Stimulated activated CD8-positive, alpha-beta memory T cell treated with anti-CD3 and anti-CD28 coated beads, Interleukin-12 subunit alpha, Interleukin-12 subunit beta, amount 100 ng/mL, for 24 hours (primary cell): ENCODE data around the gene FAM78B.

Experiments used
- DNase-seq: peaks from one replicate; pipeline ENCODE4 v3.0.0-alpha.2; 2020; ENCODE audit errors: extremely low read depth

Gene FAM78B, protein sequence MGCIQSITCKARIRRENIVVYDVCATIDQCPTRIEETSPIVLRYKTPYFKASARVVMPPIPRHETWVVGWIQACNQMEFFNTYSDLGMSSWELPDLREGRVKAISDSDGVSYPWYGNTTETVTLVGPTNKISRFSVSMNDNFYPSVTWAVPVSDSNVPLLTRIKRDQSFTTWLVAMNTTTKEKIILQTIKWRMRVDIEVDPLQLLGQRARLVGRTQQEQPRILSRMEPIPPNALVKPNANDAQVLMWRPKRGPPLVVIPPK

DNA sequence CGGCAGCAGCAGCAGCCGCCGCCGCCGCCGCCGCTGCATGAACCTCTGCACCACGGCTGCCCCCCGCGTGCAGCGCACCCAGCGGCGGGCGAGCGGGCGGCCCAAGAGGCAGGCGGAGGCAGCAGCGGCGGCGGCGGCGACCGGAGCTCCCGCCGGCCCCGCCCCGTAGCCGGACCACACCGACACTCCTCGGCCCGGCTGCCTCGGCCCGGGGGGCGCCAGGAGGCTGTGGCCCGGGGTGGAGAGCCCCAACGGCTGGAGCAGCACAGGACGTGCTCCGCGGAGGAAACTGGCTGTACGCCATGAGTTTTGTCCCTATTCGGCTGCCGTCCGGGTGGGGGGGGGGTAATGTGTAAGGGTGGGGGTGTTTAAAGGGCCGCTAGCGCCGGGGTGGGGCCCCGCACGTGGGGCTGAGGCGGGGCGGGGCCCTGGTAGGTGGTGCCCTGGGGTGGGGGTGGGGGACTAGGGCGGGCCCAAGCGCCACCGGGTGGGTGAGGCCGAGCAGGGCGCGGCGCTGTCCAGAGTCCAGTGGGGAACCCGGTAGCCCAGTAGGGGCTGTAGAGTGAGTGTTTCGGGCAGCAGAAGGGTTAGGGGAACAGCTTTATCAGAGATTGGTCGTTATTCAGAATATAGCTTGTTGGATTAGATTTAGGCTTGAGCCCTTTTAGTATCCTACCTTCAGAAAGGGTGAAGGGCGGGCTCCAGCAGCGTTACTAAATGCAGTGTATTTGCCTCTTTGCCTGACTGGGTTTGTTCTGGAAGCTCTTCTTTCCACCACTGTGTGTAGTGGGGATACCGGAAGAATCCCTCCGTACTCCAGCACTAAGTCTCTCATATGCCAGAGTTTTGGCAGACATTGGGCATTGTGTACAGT, at the start of gene FAM78B:
FAM78B (minus strand) TSS at position 304 of the 874 bp plus-strand sequence. CDS start 753 bp downstream, outside the sequence.
- peak; percentile 35 for DNase-seq

DNA sequence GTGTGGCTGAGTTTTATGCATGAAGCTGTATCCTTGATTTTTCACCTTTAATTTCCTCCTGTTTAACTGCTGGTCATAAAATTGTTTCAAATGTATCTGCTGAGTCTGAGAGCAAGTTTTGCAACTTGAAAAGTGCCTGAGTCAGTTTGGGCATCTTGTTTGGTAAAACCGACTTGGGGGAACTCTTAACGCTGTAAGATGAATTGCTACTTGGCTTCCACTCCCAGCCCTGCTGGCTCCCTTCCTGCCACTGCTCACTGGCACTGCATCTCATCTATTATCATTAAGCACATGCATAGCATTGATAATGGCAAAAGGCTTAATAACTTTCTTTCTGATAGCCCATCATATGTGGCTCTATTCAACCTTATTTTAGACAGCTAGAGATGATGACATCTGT, 35.7 kb upstream of the FAM78B start:
- DNase-seq: no peak

DNA sequence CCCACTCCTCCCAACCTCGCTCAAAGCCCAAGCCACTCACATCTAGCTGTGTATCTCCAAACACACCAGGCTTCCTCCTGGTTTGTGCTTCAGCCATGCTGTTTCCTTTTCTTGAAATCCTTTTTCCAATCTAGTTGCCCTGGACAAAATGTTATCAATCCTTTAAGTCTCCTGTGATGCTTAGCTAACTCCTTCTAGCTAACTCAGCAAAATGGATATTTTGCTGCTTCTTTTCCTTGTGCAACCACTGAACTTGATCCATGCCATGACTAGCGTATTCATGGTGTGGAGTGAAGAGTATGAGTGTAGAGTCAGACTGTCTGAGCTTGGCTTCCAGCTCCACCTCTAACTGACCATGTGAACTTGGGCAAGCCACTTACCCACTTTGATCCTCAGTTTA, 33.9 kb upstream of the FAM78B start:
- no peak for DNase-seq

DNA sequence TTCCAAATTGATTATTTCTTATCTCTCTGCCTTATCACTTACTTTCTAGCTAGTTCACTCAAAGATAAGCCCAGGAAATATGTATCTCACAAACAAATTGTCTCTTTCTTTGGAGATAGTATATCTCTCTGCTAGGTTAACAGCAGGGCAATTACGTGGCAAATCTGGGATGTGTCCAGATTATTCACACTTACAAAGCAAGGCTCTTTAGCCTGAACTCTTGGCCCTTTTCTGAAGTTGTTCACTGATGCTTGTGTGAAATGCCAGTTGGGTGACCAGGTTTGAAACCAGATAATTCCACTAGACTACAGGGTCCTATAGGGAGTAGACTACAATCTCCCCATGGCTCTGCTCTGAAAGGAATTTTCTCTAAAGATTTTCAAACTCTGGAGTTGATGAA, 30.8 kb upstream of the FAM78B start:
- no peak for DNase-seq

DNA sequence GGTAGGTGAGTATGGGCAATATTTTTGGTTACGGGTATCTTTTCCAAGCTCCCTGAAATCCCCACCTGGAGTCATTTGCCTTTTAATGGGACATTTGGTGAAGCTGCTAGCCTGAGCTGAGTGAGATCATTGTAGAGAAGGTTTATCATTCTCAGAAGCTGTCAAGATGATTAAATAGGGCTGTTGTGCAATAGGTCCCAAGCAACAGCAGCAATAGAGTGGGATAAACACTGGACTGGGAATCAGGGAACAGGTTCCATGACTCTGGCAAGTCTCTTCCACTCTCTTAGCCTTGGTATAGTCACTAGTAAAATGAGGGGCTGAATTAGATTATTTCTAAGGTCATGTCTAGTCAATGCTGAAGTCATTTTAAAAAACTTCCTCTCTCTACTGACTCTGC, 30.3 kb upstream of the FAM78B start:
- no peak for DNase-seq

DNA sequence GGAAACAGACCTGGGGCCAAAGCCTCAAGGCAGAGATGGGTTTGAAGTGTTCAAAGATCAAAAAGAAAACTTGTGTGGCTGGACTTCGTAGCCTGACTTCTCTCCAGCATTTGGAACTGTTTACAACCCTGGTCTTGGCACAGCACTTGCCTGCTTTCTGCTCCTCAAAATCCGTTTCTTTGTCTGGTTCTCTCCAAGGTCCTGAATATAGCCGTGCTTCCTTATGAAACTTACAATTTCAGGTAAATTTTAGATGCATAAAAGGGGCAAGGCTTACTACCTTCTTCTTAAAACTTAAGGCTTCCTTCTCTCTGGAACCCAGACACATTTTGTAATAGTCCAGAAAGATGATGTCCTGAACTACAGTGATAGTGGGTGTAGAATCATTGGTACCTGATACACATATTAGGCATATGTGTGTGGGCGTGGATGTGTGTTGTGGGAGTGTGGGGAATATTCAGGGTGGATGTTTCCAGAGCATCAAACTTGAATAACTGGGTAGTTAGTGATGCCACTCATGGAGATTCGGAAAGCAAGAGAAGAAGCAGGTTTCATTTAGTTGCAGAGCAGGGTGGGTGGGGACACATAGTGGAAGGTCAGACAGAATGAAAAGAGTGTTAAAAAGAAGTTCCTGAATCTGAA, 26.4 kb upstream of the FAM78B start:
- DNase-seq: no peak

DNA sequence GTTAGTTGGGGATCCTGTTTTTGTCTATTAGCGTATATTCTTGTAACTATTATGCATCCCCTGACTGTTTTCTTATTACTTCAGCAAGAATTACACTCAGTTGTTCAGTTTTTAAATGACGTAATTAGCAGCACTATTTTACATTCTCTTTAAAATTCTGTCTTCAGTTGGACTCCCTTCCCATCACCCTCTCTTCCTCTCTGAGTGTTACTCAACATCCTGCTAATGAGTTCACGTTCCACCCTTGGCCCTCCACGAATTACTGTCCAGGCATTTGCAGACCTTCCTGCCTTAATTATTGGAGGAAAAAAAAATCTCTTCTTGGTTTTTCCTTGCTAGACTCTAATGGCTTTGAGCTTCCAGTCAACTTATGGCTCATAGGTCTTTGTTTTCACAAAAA, 23.6 kb upstream of the FAM78B start:
- DNase-seq: no peak

DNA sequence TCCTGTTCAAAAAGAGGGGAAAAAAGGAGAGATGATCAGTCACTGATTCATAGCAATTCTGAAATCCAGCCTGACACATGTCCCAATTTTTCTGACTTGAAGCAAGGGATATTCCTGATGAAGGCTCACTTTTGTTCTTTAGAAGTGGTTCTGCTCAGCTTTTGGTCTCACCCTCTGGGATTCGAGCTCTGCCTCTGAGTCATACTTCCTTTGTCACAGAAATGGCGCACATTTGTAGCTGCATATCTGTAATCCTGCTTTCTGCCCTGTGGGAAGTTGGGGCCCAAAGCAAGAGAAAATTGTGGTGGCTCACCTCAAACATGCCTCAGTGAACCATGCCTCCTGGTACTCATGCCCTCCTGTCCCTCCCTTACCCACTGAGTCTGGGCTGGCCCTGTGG, 22.3 kb upstream of the FAM78B start:
- no peak for DNase-seq

DNA sequence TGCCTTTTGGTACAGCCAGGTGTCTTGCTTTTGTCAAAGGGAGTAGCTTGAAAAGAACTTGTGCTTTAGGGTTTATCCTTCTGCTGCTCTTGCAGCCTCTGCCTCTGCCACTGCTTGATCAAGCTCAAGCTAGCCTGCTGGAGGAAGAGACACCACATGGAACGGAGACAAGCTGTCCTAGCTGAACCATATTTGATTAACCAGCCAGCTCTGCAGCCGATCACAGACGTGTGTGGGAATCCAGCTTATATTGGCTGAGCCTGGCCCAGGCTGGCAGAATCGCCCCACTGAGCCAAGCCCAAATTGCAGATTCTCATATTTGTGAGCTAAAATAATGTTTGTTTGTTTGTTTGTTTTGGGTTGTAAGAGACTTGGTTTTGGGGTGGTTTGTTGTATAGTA, 18.7 kb upstream of the FAM78B start:
- DNase-seq: no peak

DNA sequence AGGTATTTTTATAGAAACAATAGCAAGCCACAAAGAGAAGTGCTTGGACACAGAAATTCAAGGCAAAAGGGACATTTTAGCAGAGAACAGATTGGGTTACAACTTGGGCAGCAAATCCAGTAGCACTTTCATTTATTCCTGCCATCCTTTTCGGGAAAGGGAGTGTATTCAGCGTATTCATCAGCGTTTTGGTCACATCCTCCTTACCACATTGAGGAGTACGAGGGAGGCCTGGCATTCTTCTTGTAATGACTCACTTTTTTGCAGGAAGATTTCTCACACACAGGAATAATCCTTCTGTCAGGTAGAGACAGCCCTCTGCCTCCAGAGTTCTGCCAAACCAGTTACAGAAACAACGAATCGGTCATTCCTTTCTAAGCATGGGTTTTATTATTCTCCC, 18.1 kb upstream of the FAM78B start:
- DNase-seq: no peak

DNA sequence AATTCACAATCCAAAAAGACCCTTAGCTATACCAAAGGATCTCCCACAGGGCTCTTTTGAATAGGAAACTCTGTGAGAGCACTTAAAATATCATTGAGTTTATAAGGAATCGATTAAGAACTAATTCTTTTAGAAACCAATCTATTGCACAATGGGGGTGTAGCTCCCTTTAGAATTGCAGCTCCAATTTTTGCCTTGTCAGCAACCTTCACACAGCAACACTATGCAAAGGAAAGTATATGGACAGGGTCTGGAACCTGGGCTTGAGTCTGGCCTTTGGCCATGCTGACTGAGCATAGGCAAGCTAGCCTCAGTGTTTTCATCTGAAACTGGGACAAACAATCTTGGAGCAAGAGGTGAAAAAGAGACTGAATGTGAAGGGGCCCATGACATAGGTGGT, 17.2 kb upstream of the FAM78B start:
- DNase-seq: no peak

DNA sequence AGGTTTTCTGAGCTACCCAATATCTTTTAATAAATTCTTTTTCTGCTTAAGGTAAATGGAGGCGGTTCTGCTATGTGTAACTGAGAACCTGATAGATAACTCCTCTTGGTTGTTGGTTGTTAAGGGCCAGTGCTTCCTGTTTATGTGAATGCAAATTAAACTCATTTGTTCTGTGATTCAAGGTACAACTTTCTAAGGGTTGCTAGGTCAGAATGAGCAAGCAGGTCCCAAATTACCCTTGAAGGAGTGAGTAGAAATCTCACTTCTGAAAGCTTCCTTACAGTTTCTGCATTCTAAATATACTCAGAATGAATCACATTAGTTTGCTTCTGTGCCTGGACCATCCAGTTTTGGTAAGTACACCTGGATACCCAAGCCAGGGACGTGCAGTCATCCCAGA, 15.5 kb upstream of the FAM78B start:
- DNase-seq: no peak

DNA sequence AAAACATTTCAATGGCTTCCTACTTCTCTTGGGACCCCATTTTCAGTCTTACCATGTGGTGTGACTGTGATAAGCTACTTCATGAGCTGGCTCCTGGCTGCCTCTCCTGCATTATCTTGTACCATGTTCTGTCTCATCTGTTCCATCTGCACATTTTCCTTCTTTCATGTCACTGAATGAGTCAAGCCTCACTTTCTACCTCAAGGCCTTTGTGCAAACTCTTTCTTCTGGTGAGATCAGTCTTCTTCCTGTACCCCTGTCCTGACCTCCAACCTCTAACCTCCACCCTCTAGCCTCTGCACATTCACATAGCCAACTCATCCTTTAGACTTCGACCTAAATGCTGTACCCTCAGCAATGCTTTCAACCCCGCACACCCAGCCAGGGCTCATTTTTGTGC, 9.6 kb upstream of the FAM78B start:
- no peak for DNase-seq

DNA sequence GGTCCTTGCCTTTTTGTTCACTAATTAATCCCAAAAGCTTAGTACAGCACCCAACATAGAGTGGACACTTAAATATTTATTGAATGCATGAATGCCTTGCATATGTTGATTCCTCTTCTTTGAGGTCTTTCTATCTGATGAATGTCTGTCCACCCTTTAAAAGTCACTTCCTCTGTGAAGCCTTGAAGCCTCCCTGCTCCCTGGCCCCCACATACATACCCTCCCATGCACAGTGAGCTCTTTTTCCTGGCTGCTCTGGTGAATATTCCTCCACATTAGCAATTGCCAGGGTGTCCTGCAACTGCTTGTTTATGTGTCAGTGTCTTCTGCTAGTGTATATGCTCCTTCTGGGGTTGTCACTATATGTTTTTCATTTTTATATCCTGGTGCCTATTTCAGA, 8.2 kb upstream of the FAM78B start:
- no peak for DNase-seq

DNA sequence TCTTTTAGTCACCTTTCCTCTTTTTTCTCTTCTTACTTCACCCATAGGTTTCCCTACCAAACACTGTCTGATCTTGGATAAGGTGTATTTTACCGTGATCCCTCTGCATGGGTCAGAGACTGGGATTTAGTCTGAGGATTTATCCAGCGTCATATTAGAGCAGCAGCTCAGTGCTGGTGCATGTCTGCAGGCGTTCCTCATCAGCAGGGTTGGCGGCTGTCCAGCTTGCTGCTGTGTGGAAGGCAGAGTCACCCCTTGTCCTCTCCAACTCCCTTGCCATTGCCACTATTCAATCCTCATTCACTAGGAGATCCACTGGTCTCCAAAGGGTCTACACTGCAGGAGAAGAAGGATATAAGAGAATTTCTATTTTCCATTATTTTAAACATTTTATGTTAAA, 7.3 kb upstream of the FAM78B start:
- DNase-seq: no peak

DNA sequence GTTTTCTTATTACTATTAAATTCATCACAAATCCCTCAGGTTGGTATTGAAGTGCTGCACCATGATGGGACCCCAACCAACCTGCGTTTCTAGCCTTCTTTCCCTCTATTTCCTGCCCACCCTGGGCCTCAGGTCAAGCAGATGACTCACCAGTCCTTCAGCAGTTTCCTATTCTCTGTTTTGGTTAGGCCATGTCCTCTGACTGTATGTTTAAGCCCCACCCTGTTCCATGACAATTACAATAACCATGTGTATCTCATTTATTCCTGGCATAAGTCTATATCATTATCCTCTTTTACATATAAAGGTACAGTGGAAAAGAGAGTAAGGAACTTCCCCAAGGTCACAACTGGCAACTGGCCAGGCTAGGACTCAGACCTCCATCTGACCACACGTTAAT, 5.3 kb upstream of the FAM78B start:
- no peak for DNase-seq

DNA sequence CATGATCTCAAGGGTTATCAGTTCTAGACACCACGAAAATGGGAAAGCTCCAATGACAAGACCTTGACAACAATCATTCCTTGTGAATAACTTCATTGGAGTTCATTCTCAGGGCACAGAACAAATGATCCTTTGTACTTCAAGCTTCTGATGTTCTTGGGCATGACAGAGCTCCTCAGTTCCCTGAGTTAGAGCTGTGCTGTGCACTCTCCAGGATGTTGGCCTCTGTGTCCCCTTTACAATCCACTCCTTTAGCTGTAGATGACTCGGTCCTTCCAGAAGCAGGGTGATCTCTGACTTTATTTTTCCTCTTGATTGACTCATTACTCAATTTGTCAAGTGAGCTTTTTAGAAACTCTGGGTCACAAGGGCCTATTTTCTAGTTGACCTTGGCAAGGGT, 3.9 kb upstream of the FAM78B start:
- DNase-seq: no peak

DNA sequence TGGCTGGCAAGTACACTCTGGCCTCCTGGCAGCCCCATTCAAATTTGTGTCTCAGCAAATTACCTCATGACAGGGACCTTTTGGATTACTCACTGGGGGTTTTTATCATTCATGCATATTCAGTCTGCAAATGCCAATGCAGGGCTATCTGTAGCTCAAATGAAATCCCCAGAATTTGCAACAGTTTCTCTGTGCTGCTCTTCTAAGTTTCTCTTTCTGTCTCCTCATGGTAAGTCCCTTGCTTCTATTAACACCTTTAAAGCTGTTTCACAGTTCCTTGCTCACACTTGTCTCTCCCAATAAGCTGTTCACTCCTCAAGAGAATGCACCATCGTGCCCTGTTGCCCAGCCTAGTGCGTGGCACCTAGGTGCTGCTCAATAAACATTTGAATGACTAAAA, 3.3 kb upstream of the FAM78B start:
- no peak for DNase-seq

DNA sequence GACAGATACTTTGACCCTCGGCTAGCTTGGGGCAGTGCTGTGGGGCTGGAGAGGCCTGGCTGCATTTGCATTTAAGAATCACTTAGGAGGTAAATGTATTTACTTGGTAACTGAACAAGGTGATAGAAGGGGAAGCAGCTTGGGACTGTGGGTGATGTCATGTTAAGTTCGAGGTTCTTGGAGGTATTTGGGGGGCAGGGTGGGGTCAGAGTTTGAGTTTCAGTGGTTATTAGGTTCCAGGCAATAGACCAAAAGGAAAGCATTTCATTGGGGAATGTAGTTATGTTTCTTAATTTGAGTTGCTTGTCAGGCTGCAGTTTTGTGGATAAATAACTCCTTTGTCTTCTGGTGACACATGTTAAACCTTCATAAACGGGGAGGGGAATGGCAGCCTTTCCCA, 2.4 kb upstream of the FAM78B start:
- no peak for DNase-seq

DNA sequence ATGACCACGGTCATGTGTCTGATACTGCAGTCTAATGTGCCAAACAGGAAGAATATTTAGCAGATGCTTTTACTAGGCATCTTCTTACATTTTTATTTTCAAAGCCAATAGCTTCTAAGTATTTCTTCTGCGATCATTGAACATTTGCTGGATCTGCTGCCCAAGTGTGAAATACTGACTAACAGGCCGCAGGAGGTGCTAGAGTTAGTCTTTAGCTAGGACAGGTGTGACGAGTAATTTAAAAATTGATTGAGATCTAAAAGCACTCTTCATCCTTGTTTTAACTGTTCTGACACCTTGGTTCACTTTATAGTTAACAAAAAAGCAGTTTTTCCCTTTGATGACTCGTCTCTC, 748 bp upstream of the FAM78B start:
- DNase-seq: no peak

DNA sequence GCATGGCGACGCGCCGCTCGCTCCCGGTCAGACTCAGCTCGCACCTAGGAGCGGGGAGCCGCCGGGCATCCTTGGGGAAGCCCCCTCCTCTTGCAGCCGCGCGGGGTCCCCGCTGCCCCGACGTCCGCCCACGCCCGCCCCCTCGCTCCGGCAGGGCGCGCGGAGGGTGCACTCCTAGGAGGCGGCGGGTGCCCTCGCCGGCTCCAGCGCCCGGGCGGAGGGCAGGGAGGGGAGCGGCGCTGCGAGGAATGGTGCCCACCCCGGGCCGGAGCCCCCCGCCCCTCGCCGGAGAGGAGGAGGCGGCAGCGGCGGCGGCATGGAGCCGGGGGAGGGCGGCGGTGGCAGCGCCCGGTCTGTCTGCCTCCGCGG, 488 bp downstream of the FAM78B start:
- DNase-seq: no peak

DNA sequence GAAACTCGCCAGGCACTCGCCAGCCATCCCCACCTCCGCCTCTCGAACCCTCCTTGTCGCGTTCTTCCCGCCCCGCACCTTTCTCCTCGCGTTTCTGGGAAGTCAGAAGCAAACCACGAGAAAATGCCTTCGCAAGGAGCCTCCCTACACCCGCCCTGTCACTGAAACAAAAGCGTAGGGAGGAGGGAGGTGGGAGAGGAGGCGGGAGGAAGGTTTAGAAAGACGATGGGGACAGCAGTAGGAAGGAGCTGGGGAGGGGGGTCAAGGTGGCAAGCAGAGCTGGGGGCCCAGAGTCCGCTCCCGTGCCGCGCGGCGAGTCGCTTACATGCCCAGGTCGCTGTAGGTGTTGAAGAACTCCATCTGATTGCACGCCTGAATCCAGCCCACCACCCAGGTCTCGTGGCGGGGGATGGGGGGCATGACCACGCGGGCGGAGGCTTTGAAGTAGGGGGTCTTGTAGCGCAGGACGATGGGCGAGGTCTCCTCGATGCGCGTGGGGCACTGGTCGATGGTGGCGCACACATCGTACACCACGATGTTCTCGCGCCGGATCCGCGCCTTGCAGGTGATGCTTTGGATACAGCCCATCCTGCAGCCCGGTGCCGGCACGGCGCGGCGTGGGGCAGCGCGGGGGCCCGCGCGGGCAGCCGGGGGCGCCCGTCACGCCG, 1.0 kb downstream of the FAM78B start:
- DNase-seq: no peak
